ENCODE measurements around the gene NCAPG. TPM values are rescaled to one million over a fixed set of nuclear protein-coding genes. Genes with fewer than 3 reads are reported as not detected.
"Not testable (repeated sequence)": the region's sequence is repeated elsewhere in the genome, so short reads cannot be mapped to it uniquely, and the experiment has no call there.

Gene NCAPG
- total RNA-seq, 2 experiments from 2014 or later, result 87.5 to 102 TPM

DNA sequence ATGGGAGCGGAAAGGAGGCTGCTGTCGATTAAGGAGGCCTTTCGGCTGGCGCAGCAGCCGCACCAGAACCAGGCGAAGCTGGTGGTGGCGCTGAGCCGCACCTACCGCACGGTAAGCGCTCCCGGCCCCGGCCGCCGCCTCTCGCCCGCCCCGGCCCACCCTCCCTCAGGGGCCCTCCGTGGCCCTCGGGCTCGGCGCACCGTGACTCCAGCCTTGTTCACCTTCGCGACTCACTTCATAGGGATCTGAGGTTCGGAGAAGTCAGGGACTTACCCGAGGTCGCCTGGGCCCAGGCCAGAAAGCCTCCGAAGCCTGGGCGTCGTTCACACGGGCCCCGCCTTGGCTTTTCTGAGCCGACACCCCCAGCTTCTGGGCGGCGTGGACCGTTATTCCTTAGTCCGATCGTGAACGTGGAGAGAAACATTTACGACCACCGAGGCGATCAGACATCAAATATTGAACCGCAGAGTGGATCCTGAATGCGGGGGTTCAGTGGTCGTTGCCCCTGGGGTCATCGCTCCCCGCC, 362 bp downstream of the NCAPG start:
- CTCF ChIA-PET, result interaction anchor here (1.4 kb wide), 1 partner anchor 233 kb away, joined by 5 read pairs; no protein-coding TSS in a partner anchor
- Mint-ChIP-seq H3K4me1 (peaks cover 48% of the 10 kb centered on the region), H3K27ac (peak overlapping the region; percentile 98), H3K27me3 (no peaks in the 10 kb centered on the region), H3K9me3 (ENCODE audit: low read depth) (no peaks in the 10 kb centered on the region), H3K36me3 (peaks cover 52% of the 10 kb centered on the region), H3K4me3 (peak overlapping the region; percentile 96)
- peak; percentile 61 for DNase-seq
- ATAC-seq, result peak; percentile 42

DNA sequence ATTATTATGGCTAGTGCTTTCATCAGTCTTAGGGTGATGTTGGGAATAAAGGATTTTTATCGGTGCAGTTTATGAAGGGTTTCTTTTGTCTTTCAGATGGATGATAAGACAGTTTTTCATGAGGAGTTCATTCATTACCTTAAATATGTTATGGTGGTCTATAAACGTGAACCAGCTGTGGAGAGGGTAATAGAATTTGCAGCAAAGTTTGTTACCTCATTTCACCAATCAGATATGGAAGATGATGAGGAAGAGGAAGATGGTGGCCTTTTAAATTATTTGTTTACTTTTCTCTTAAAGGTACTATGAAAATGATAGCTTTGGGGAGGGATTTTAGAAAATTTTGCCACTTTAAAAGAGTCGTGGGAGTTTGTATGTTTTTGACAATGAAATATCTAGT, 1.3 kb downstream of the NCAPG start:
- Mint-ChIP-seq H3K4me3 (peak overlapping the region; percentile 96), H3K9me3 (ENCODE audit: low read depth) (no peaks in the 10 kb centered on the region), H3K27me3 (no peaks in the 10 kb centered on the region), H3K4me1 (peaks cover 48% of the 10 kb centered on the region), H3K36me3 (peaks cover 56% of the 10 kb centered on the region), H3K27ac (peak overlapping the region; percentile 98)
- CTCF ChIA-PET, result no interaction called here
- no peak for ATAC-seq
- DNase-seq, result no peak

DNA sequence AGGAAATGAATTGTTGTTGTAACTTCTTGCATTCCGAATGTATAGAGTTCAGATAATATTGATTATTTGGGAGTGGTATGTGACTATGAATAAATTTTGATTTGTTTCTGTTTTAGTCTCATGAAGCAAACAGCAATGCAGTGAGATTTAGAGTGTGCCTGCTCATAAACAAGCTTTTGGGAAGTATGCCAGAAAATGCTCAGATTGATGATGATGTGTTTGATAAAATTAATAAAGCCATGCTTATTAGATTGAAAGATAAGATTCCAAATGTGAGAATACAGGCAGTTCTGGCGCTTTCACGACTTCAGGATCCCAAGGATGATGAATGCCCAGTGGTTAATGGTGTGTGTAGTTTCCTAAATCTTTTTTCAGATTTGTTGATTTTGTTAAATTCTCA, 2.0 kb downstream of the NCAPG start:
- ATAC-seq (no peak), DNase-seq (no peak)
- no peaks in the 10 kb centered on the region for H3K9me3 Mint-ChIP-seq (ENCODE audit: low read depth)
- no peaks in the 10 kb centered on the region for H3K27me3 Mint-ChIP-seq
- H3K36me3 Mint-ChIP-seq, result peaks cover 56% of the 10 kb centered on the region
- peak overlapping the region; percentile 96 for H3K4me3 Mint-ChIP-seq
- H3K4me1 Mint-ChIP-seq, result peaks cover 46% of the 10 kb centered on the region
- peak overlapping the region; percentile 43 for H3K27ac Mint-ChIP-seq
- CTCF ChIA-PET, result no interaction called here

DNA sequence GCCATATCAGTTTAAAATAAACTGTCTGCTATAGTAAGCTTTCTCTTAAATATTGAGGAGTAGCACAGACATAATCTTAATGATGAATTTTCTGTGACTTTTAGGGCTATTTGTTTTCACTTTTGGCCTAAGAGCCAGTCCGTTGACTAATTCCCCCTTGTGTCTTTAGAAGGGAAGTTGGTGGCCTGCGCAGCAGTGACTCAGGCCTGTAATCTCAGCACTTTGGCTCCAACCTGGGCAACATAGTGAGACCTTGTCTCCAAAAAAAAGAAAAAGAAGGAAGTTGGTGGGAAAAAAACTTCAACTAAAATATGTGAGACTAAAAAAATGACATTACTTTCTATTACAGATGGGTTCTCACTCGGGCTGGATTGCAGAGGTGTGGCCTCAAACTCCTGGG, 3.4 kb downstream of the NCAPG start:
- CTCF ChIA-PET, result interaction anchor here (2.3 kb wide), 1 partner anchor 208 kb away, joined by 5 read pairs; the partner anchor contains the start of gene LCORL
- Mint-ChIP-seq H3K36me3 (peaks cover 54% of the 10 kb centered on the region), H3K4me1 (peaks cover 40% of the 10 kb centered on the region), H3K27ac (peak overlapping the region; percentile 60), H3K4me3 (no peak overlapping the region), H3K27me3 (no peaks in the 10 kb centered on the region), H3K9me3 (ENCODE audit: low read depth) (no peaks in the 10 kb centered on the region)
- no peak for ATAC-seq
- DNase-seq, result no peak

GRCh38 chr4:17816142-17816541, 5.4 kb downstream of the NCAPG start:
- Mint-ChIP-seq H3K36me3 (peaks cover 56% of the 10 kb centered on the region), H3K27ac (no peak overlapping the region)

DNA sequence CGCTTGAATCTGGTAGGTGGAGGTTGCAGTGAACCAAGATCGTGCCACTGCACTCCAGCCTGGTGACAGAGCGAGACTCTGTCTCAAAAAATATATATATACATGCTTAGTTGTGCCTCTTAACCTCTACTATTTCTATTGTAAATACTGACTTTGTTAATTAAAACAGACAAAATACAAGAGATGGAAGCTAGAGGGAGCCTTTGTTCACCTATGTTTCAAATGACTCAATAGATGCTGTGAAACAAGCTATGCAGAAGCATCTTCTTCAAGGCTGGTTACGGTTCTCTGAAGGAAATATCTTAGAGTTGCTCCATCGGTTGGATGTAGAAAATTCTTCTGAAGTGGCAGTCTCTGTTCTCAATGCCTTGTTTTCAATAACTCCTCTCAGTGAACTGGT, 6.2 kb downstream of the NCAPG start:
- H3K4me3 Mint-ChIP-seq, result no peak overlapping the region
- DNase-seq (no peak), ATAC-seq (peak; percentile 79)
- CTCF ChIA-PET, result interaction anchor here (0.7 to 2.2 kb wide), 16 partner anchors 10 to 778 kb away, joined by 3 to 29 read pairs (median 4); partner anchors contain the start of gene MED28
- H3K27me3 Mint-ChIP-seq, result no peaks in the 10 kb centered on the region
- peaks cover 47% of the 10 kb centered on the region for H3K4me1 Mint-ChIP-seq
- peaks cover 57% of the 10 kb centered on the region for H3K36me3 Mint-ChIP-seq
- H3K9me3 Mint-ChIP-seq (ENCODE audit: low read depth), result no peaks in the 10 kb centered on the region
- peak overlapping the region; percentile 68 for H3K27ac Mint-ChIP-seq

More at GRCh38 chr4:17816142-17816541, 5.4 kb downstream of the NCAPG start:
- Mint-ChIP-seq H3K9me3 (ENCODE audit: low read depth) (no peaks in the 10 kb centered on the region), H3K4me1 (peaks cover 45% of the 10 kb centered on the region), H3K4me3 (no peak overlapping the region), H3K27me3 (no peaks in the 10 kb centered on the region)
- no peak for DNase-seq
- ATAC-seq, result no peak
- CTCF ChIA-PET, result interaction anchor here (0.9 to 2.2 kb wide), 7 partner anchors 10 to 552 kb away, joined by 3 to 29 read pairs (median 6); no protein-coding TSS in a partner anchor

- CTCF ChIA-PET, result no interaction called here
- ATAC-seq (no peak), DNase-seq (no peak)
- no peak overlapping the region for H3K4me3 Mint-ChIP-seq
- H3K9me3 Mint-ChIP-seq (ENCODE audit: low read depth), result no peaks in the 10 kb centered on the region
- H3K27ac Mint-ChIP-seq, result no peak overlapping the region
- H3K36me3 Mint-ChIP-seq, result peaks cover 60% of the 10 kb centered on the region
- H3K4me1 Mint-ChIP-seq, result peaks cover 28% of the 10 kb centered on the region
- H3K27me3 Mint-ChIP-seq, result no peaks in the 10 kb centered on the region
These were observed 13.3 kb downstream of the NCAPG start for GRCh38 chr4:17823871-17824669.

DNA sequence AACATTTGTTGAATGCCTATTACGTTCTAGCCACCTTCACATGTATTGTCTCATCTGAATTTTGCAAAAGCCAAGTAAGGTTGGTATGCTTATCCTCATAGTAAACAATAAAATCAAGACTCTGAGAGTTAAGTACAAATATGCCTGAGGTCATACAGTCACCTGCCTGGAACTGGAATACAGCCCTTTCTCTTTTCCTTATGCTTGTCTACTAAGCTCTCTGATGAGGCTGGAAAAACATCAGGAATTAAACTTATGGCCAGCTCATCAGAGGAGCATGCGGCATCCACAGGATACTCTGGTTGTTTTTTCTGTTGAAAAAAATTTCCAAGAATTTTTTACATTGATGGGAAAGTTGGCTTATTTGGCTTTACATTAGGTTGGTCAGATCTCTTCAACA, 35.5 kb downstream of the NCAPG start:
- ATAC-seq (no peak), DNase-seq (no peak)
- Mint-ChIP-seq H3K4me3 (no peak overlapping the region), H3K27ac (no peak overlapping the region), H3K4me1 (no peaks in the 10 kb centered on the region), H3K36me3 (peaks cover 63% of the 10 kb centered on the region), H3K9me3 (ENCODE audit: low read depth) (no peaks in the 10 kb centered on the region), H3K27me3 (no peaks in the 10 kb centered on the region)
- CTCF ChIA-PET, result interaction anchor here (1.5 kb wide), 1 partner anchor 29 kb away, joined by 8 read pairs; no protein-coding TSS in a partner anchor

- H3K4me1 Mint-ChIP-seq; ATAC-seq; H3K4me3 Mint-ChIP-seq; DNase-seq; H3K27ac Mint-ChIP-seq; H3K9me3 Mint-ChIP-seq (ENCODE audit: low read depth); H3K27me3 Mint-ChIP-seq; CTCF ChIA-PET: not testable (repeated sequence)
- H3K36me3 Mint-ChIP-seq, result peaks cover 28% of the 10 kb centered on the region
These were observed 39.5 kb downstream of the NCAPG start for GRCh38 chr4:17850295-17850694.

GRCh38 chr4:17851959-17852358, 41.2 kb downstream of the NCAPG start:
- H3K9me3 Mint-ChIP-seq (ENCODE audit: low read depth), result no peaks in the 10 kb centered on the region

DNA sequence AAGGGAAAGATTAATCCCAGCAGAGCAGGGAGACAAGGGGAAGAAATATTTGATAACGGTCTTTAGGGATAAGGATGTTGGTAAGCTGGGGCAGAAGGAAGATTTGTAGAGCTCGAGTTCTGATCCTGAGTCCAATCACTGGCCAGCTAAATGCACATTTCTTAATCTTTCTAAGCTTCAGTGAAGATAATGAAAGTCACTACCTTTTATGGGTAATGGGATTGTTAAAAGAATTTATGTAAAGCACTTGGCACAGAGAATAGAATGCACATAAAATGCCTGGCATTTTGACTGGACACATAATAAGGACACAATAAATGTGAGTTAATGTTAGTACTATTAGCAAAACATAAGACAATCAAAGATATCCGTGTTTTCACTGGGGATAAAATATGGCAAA, 43.3 kb downstream of the NCAPG start:
- Mint-ChIP-seq H3K4me1 (no peaks in the 10 kb centered on the region), H3K36me3 (no peaks in the 10 kb centered on the region), H3K27ac (no peak overlapping the region), H3K27me3 (no peaks in the 10 kb centered on the region), H3K9me3 (ENCODE audit: low read depth) (no peaks in the 10 kb centered on the region), H3K4me3 (no peak overlapping the region)
- no peak for ATAC-seq
- CTCF ChIA-PET, result no interaction called here
- no peak for DNase-seq

More at GRCh38 chr4:17851959-17852358, 41.2 kb downstream of the NCAPG start:
- ATAC-seq (no peak), DNase-seq (no peak)
- no peaks in the 10 kb centered on the region for H3K27me3 Mint-ChIP-seq
- no peak overlapping the region for H3K27ac Mint-ChIP-seq
- peaks cover 15% of the 10 kb centered on the region for H3K36me3 Mint-ChIP-seq
- H3K4me1 Mint-ChIP-seq, result no peaks in the 10 kb centered on the region
- H3K4me3 Mint-ChIP-seq, result no peak overlapping the region
- CTCF ChIA-PET, result no interaction called here

DNA sequence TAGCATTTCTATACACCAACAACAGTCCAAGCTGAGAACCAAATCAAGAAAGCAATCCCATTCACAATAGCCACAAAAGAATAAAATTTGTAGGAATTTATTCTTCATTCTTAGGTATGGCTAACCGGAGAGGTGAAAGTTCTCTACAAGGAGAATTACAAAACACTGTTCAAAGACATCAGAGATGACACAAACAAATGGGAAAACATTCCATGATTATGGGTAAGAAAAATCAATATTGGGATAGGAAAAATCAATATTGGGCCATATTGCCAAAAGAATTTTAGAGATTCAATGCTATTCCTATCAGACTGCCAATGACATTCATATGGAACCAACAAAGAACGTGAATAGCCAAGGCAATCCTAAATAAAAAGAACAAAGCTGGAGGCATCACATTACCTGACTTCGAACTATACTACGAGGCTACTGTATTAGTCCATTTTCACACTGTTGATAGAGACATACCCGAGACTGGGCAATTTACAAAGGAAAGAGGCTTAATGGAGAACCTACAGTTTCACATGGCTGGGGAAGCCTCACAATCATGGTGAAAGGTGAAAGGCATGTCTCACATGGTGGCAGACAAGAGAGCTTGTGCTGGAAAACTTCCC, 49.1 kb downstream of the NCAPG start:
- H3K9me3 Mint-ChIP-seq (ENCODE audit: low read depth), result peaks cover 8% of the 10 kb centered on the region
- no peak overlapping the region for H3K4me3 Mint-ChIP-seq
- no peak overlapping the region for H3K27ac Mint-ChIP-seq
- no peaks in the 10 kb centered on the region for H3K4me1 Mint-ChIP-seq
- CTCF ChIA-PET, result no interaction called here
- ATAC-seq (no peak), DNase-seq (no peak)
- no peaks in the 10 kb centered on the region for H3K27me3 Mint-ChIP-seq
- peaks cover 14% of the 10 kb centered on the region for H3K36me3 Mint-ChIP-seq

- H3K27me3 Mint-ChIP-seq; H3K4me1 Mint-ChIP-seq; H3K27ac Mint-ChIP-seq; ATAC-seq; H3K9me3 Mint-ChIP-seq (ENCODE audit: low read depth); DNase-seq; CTCF ChIA-PET; H3K4me3 Mint-ChIP-seq: not testable (repeated sequence)
- peaks cover 14% of the 10 kb centered on the region for H3K36me3 Mint-ChIP-seq
These were observed 51.1 kb downstream of the NCAPG start for GRCh38 chr4:17861906-17862305.
